Activated naive CD4-positive, alpha-beta T cell treated with anti-CD3 and anti-CD28 coated beads, Interleukin-2, amount 50 U/mL, for 16 hours (primary cell): Measurements from ENCODE around the gene ZNF594.
"Not testable (repeated sequence)": the region's sequence is repeated elsewhere in the genome, so short reads cannot be mapped to it uniquely, and the experiment has no call there.

Experiments used
- DNase-seq: peaks from one replicate; pipeline ENCODE4 v3.0.0-alpha.2; 2020

The ZNF594 gene

GRCh38 chr17:5135726-5136579 lies 55.7 kb downstream of the ZNF594 start:
- DNase-seq = no peak

GRCh38 chr17:5135131-5135712 lies 56.4 kb downstream of the ZNF594 start:
- not testable (repeated sequence) for DNase-seq

DNA sequence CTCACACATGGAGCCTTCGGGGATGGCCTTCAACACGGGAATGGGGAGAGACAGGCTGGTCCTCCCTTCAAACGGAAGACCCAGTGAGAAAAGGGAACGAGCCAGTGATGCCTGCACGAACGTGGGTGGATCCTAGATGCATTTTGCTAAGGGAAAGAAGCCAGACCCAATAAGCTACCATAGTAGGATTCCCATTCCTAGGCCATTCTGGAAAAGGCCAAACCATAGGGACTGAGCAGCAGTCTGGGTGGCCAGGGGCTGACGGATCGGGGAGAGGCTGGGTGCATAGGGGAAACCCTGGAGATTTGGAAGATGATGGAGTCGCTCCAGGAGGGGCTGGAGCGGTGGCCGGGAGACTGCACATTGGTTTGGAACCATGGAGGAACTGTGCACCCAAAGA lies 57.1 kb downstream of the ZNF594 start:
- not testable (repeated sequence) for DNase-seq

GRCh38 chr17:5133961-5134360 lies 57.7 kb downstream of the ZNF594 start:
- not testable (repeated sequence) for DNase-seq

GRCh38 chr17:5133311-5133710 lies 58.4 kb downstream of the ZNF594 start:
- DNase-seq = no peak

DNA sequence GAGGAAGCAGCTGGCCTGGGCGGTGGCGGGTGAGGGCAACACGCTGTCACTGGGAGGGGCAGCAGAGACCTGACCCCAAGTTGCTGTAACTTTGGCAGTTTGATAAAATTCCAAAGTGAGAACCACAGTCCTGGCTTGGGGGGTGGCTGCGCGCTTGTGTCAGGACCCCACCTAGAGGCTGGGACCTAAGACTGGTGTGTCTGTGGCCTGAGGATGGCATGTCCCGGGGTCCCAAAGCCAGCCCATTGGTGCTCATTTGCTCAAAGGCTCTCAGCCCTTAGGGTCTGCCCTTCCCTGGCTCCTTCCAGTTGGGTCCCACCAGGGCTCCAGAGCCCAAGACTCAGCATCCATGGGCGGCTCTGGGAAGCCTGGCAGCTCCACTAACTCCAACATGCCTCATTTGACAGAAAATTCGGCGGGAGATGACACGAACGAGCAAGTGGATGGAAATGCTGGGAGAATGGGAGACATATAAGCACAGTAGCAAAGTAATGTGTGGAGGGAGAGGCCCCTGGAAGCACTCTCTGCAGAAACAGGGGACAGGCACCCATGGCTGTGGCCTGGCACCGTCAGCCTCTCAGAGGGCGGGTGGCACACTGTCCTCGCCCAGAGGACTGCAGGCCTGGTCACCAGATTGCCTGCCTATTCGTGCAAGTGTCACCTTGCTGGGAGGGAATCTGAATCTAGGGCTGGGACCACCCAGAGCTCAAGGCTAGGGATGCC lies 59.0 kb downstream of the ZNF594 start:
- not testable (repeated sequence) for DNase-seq

DNA sequence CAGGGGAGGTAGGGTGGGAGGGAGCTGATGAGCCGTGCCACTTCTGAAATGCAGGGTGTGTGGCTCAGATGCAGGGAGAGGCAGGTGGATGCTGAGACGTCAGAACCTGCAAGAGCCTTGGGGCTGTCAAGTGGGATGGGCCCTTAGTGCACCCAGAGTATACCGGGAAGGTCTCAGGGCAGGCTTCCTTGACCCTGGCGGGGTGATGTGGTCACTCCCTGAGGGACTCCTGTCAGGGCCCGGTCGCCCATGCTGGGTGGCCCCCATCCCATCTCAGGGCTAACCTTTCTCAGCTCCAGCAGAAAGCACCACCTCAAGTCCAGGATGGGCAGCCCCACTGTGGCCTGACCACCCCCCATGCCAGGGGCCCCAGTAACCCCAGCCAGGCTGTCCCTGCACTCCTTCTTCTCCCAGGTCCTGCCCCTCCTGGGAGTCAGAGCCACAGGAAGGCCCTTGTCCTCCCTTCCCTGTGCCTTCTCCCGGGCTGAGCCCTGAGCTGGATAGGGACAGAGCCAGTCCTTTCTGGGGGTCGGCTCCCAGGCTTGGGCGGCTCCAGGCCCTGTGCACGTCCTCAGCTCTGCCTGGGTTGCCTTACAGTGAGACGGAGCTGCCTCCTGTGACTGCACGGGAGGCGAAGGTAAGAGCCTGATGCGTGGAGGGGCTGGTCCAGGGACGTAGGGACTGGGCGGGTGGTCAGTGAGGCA lies 59.7 kb downstream of the ZNF594 start:
- not testable (repeated sequence) for DNase-seq

GRCh38 chr17:5131146-5131715 lies 60.4 kb downstream of the ZNF594 start:
- no peak for DNase-seq

- not testable (repeated sequence) for DNase-seq
These were observed 61.0 kb downstream of the ZNF594 start for GRCh38 chr17:5130687-5131086.

- not testable (repeated sequence) for DNase-seq
These were observed 61.4 kb downstream of the ZNF594 start for GRCh38 chr17:5130261-5130660.

DNA sequence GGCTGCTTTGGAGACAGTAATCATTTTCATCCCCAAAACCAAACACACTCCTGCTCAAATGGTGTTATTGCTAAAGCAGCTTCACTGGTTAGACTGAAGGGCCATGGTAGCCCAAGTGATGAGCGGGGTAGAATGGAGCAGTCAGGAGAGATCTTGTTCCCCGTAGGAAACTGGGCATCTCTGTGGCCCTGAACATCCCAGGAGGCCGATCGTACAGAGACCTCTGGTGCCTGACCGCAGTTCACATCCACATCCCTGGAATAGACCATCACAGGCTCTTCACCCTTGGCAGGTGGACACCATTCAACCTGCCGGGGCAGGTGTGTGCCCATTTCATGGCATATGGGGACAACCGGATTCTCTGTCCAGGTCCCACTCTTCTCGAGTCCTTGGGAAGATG lies 61.9 kb downstream of the ZNF594 start:
- not testable (repeated sequence) for DNase-seq
